Fibroblast of skin of left biceps (primary cell): ENCODE measurements around the gene TECTB.

Source experiments
- DNase-seq, 2 experiments: peaks; one replicate each; pipeline ENCODE4 v3.0.0-alpha.2; 2013; ENCODE audit warnings: low read depth in 2 of 2

TECTB gene

DNA sequence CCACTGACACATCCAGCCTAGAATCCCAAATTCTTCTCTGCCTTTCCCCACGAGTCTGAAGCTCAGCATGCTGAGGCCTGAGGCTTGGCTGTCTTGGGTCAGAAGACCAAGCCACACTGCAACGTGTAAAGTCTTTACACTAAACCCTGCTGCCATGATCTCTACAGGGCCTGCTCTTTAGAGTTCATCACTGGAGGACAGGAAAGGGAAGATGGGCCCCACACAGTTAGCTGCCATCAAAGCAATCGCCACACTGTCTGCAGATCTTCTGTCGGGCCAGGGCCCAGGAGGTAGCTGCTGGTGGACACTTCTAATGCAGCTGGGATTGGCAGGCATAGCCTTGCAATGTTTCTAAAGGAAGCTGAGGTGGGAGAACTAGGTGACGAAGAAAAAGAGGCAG, 8.4 kb upstream of the TECTB start:
- DNase-seq = no peak

DNA sequence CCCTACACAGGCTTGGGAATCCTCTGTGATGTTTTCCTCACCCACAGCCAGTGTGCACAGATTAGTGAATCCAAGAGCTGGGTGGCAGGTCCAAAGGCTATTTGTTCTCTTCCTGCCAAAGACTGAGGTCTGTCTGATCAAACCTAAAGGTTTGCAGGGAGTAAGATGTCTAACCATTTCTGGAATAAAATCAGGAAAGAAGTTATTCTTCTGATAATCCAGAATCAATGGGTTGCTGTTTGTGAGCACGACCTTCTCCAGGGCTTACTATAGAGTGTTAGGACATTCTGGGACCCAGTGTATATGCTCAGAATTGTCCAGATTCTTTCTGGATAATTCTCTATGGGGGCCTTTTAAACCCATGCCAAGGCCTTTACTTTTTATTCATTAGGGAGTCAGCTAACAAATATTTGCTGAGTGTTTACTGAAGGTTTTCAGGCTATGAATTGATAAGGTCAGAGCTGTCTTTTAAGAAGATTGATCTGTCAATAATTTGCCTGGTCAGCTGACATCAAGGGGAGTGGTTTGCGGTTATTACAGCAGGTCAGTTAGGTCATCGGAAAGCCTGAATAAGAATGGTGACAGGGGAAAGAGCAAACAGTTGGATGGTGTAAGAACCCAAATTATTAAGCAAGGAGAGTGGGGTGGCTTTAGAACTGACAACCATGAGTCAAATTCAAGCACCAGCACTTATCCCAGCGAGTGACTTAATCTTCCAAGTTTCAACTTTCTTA, 7.5 kb upstream of the TECTB start:
- DNase-seq = no peak

DNA sequence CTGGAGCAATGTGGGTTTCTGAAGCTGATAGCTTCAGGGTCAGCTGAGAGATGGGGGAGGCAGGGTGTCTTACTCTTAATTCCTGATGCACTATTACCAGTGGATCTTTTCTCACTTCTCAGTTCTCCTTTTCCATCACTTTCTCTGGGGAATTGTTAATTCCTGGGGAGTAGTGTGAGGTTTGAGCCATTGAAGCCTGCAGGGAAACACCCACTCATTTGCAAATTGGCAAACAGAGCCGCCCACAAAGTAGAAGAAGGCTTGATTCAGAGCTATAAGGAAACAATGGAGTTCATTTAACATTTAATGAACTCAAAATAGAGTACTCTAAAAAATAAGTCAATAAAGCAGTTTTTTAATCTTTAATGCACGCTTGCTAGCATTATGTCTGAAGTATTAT, 4.3 kb upstream of the TECTB start:
- DNase-seq = no peak

DNA sequence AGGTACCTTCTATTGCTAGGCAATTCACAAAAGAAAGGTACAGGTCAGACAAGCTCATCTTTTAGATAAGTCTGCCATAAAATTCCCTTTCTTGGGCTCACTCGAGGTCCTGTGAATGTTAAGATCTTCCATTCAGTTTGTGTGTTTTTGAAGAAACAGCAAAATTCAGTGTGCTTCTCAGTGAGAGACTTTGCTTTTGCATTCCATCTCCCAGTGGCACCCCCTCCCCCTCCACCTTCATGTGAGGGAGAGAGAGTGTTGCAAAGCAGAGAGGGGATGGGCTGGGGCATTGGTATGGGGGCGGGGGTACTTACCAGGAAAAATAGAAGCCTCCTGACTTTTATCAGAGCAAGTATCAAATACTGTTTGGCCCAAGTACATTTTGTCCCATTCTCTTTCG, 3.8 kb upstream of the TECTB start:
- DNase-seq = no peak

DNA sequence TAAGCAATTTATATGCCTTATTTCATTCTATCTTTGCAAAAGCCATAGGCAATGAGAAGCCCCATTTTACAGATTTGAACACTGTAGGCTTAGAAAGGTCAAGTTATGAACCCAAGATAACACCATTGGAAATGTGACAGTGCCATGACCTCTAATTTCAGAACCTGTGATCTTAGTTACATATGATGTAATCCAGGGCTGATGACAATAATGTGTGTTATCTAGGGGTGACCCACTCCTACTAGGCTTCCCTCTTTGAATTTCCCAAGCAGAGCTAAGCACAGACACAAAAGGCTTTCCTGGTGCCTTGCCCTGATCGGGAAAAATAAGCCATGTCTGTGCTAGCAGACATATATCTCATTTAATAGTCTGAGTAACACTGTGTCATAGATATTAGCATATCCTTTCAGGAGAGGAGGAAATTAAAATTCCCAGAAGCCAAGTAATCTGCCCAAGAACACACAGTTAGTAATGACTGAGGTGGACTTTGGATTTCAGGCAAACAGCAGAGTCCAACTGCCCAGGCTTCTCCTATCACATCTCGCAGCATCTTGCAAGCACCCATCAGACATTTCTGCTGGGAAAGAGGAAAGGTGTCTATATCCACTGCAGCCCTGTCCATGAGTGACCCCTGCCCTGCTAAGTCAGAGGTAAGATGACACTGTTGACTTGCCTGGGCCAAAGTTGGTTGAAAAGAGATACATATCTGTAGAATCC, 2.8 kb upstream of the TECTB start:
- no peak for DNase-seq

DNA sequence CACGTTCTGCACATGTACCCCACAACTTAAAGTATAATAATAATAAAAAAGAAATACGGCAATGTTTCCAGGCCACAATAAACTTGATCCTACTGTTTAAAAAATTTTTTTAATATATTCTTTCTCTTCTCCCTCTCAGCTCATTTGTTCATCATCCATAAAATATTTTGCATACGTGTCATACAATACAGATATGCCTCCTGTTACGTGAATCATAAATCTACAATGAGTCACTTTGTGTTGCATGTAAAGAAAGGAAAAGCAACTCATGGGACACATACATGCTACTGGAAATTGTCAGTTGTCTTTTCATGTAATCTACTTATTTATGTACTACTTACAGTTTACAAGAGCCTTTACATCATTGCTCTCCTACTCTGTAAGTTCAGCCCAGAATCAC, 1.1 kb upstream of the TECTB start:
- DNase-seq = peak; percentile 47 to 52

DNA sequence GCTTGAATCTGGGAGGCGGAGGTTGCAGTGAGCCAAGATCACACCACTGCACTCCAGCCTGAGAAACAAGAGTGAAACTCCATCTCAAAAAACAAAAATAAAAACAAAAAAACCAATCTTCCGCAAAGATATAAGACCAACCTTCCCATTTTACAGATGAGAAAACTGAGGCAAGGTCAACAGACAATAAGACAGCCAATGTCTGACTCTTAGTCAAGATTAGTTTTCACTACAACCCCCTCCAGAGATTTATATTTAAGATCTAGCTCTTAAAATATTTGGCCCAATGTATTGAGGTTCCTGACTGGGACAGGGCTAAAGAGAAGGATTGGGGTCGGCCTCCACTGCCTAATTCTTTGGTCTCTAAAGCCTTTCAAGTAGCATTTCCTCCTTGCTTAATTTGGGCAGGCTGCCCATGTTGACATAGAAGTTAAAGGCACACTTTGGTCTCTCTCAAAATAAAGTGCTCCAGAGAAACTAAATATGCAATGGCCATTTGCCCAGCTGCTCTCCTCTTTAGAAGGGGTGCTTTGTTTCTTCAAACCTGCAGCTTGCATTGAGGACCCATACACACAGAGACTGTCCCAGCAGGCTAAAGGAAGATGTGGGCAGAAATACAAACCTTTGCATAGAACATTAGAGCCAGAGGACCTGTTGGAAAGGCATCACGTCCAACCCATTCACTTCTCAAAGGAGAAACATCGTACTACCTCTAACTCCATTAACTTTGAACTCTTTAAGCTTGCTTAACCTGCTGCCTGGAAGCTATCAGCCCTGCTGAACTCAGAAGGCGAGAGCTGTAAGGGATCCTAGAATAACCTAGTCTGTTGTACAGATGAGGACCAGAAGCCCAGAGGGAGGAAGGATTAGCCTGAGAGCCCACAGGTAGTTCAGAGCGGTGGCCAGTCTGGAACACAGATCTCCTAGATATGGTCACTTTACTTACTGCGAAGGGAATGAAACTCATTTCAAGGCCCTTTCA, 3.9 kb downstream of the TECTB start:
- no peak for DNase-seq

DNA sequence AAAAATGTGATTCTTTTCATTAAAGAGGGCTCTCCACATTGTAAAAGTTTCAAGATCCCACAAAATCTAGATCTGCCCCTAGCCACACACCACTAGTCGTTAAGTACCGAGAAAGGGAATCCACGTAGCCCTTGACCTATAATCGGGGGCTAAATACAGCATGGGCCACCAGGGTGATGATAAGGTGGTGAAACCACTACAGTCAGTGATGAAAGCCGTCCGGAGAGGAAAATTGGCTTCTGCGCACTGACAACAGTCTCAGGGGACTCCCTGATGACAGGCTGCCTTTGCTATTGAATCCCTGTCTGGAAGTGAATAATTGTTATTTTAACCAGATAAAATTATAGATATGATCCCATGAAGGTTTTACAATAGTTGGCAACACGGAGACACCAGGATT, 4.6 kb downstream of the TECTB start:
- no peak for DNase-seq

DNA sequence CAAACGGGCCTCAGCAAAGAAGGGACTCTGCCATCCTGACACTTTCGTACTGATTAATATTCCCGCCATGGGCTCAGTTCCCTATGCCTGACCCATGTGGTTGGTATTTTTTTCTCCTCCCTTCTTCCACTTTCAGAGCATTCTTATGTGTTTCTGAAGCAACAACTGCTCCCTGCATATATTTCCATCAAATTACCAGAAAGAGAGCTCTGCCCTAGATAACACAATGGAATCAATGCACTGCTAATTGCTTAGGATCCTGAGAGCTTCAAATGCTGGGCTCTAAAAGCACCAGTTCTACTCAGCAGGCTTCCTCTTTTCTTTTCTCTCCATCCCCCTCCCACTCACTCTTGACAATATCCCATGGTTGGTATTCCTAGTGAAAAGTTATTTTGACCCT, 5.3 kb downstream of the TECTB start:
- DNase-seq = no peak

DNA sequence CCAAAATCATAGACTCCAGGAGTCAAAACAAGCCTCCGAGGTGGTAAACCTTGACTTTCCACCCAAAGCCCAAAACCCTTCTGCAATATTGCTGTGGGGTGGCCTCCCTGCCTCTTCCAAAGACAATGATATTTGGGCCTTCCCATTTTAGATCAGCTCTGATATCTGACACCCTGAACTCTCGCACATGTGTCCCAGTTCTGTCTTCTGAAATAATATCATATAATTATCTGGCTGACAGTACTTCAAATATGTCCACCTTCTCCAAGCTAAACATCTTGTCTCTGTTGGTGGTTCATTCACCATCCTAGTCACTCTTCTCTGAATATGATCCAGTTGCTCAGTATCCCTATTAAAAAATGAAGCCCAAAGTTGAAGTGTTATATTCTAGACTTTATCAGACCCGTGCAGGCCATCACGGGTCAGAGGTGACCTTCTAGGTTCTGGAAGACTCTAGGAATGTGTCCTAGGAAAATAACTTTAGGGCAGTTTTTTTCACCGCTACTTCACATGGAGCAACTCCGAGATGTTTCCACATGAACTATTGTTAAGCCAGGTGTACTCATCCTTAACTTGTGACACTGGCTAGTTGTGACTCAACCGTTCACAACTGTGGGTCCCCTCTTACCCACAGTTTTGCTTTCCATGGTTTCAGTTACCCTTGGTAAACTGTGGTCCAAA, 6.3 kb downstream of the TECTB start:
- DNase-seq = no peak

DNA sequence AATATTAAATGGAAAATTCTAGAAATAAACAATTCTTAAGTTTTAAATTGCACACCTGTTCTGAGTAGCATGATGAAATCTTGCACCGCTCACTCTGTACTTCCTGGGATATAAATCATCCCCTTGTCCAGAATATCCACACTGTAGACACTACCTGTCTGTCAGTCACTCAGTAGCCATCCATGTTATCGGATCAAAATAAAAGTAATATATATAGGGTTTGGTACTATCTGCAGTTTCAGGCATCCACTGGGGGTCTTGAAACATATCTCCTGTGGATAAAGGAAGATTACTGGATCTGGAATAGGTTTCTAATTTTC, 6.8 kb downstream of the TECTB start:
- DNase-seq = no peak

DNA sequence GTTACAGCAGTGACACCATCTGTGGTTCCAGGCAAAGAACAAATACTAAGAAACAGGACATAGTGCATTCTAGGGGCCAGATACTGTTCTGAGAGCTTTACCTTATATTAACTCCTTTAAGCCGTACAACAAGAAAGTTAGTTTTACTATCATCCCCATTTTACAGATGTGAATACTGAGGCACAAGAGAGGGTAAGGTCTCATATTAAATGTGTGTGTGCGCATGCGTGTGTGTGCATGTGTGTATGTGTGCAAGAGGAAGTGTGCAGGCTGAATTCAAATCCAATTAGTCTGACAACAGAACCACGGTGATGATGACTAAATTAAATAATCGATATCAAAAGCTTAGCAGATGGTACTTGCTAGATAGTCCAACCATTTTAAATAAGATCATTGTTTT, 11.0 kb downstream of the TECTB start:
- no peak for DNase-seq

DNA sequence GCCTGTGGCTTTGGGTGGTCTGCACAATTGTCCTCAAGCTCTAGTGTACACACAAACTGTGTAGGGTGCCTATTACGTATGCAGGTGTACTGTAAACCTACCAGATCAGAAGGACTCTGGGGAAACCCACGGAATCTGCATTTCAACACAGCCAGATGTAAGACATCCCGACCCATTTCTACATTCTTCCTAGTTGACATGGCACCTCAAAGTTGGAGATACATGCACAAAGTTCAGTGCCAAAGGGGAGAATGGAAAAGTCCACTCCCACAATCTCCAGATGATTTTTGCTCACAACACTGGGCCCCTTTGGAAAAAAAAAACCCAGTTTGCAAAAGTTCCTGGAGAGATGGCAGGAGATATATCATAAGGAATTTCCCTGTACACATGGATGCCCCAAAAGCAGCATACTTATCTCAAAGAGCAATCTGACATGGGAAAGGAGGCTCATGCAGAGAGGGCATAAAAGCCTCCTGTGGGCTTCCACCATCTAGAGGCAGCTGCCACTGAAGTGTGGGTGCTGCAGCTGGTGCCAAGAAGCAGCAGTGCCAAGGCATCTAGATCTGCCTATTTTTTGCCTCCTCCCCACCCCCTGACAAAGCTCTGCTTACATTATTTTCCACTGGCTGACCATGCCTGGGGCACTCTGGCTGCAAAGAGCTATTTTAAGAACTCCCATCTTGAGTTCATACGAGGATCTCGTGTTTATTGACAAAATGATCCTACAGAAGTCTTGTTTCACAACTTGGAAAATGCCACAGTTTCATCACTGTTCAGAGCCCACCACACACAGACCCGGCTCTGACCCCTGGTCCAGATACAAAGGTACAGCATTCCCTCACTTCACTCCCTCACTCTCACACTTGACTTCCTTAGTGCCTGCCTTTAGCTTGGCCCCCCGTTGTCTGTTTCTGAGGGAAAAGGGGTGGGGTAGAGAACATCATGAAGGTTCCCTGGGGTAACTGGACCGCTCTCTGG, 12.9 kb downstream of the TECTB start:
- no peak for DNase-seq

DNA sequence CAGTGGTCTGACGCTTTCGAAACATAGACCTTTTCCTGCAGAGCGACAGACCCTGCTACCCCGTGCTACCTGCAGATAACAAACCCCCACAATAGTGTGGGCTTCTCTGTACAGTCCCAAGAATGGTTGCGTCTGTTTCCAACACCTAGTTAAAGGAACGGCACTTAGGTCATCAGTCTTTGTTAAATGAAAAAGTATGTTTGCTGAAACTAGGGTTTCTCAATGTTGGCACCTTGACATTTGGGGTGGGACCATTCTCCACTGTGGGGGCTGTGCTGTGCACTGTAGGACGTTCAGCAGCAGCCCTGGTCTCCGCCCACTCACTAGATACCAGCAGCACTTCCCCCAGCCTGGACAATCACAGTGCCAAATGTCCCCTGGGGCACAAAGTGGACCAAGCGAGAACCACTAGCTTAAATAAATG, 13.7 kb downstream of the TECTB start:
- DNase-seq = no peak

DNA sequence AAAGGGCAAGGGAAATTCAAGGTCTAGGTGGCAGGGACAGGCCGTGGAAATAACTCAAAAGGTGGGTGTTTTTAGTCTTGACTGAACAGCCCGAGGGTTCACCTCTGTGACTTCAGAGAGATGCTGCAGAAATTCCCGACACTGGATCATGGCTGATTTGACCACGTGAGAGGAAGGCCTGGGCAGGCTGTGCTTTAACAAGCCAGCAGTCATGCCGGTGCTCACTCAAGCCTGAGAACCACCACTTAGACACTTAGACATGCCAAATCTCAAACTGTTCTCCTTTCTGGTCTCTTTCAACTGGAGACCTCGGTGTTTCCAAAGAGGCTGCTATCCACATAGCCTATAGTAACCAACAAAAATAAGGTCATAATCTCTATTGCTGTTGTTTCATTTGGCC, 15.4 kb downstream of the TECTB start:
- no peak for DNase-seq

DNA sequence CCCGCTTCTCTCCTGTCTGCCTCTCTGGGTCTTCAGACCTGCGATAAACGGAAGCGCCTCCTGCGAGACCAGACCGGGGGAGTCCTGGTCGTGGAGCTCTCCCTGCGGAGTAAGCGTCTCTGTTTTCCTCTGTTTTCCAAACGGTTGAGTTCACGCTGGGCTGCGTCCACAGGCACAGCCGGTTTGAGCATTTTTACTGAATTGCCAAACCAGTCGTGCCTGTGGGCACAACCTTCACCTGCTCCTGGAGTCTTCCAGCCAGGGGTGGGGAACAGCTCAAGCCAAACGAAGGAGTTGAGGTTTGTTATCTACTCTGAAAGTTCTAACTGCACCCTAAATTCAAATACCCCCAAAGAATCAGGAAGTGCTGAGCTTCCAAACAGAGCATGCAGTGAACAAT, 16.3 kb downstream of the TECTB start:
- no peak for DNase-seq

DNA sequence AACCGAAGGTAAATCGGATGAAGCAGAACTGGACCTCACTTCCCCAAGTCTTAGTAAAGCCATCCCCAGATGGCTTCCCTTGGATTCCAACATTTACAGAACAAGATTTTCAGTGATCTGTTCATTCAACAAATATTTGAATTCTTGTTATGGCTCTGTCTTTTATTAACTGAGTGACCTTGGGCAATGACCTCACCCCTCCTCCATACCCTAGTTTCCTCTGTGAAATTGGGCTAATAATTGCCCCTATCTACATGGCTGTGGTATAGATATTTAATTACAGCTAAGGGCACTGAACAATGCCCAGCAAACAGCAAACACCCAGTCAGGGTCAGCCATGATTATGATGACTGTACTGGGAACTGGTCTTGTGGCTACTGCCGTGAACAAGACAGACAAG, 19.1 kb downstream of the TECTB start:
- no peak for DNase-seq

DNA sequence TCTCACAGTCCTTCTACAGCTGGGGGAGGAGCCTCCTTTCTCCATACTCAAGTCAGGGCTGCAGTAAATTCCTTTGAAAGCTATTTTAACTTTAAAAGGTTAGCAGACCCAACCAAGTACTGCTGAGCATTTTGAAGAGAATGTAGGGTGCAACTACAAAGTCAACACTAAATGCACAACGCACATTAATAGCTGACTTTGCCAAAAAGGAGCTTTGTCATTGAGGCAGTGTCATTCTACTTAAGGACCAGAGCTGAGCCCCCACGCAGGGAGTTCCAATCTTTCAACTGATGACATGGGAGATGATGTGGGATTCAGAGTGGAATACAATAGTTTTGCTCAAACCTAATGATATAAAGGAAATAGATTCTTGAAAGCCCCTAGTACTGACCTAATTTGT, 20.3 kb downstream of the TECTB start:
- no peak for DNase-seq

DNA sequence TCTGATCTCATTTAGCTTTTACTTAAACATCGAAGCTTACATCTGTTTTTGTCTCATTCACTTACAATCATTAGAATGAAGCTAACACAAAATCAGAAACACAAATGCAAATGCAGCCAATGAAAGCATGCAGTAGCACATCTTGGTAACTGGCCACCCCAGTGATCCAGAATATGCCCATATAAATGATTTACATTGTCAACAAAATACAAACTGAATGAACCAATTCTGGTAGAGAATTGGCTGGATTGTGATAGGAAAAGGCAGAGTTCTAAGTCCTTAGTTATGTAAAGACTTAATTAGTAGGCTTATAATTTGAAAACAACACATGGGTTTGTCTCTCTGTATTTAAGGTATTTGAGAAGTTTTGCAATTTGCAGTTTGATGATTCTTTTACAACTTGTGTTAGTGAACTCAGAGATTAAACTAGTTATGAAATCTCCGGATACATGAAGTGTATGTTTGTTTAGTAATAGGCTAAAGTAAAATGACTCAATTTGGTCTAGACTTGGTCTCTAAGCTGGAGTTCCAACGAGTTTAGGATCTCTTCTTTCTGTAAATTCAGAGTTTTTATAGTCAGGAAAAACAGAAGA, 21.2 kb downstream of the TECTB start:
- DNase-seq = no peak

DNA sequence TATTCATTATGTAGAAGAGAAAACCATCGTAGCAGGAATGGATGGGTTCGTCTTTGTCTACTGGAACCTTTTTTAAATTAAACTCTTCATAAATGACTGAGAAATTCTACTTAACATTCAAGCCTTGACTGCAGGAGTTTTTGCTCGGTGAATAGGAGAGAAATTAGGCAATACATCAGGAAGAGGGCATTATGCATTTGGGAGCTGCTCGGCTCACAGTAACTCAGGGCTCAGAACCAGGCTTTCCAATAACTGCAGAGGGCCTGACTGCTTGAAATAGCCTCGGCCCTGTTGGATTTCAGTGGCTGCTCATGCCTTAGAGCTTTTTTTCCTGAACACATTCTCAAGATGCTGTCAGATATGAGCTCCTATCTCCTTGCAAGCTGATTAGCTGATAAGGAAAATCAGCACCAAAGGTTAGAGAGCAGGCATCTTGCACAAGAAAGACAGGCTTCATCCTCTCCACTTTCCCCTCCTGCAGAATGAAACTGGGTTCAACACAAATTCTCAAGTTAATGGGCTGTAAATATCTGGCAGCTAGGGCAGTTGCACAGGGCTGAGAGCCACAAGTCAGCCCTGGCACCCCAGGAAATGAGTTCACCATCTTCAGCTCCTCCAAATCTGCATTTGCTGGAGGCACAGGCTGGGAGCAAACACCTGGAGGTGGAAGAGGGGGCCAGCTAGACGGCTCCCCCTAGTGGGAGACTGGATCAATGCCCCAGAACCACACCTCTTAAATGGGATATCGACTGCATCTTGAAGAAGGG, 24.3 kb downstream of the TECTB start:
- no peak for DNase-seq
